CD4-positive, alpha-beta T cell (primary cell): Measurements from ENCODE around the gene EXOC1L. TPM values are rescaled to one million over a fixed set of nuclear protein-coding genes. Genes with fewer than 3 reads are reported as not detected.

Source experiments
- ATAC-seq: fragments of 200-7000 bp; cut with Tn5 transposase; one replicate; pipeline ENCODE4 v1.10.0; 2022; ENCODE audit warnings: mild to moderate bottlenecking; ENCODE audit not compliant: poor library complexity
- CTCF ChIA-PET: fragments of 350-600 bp; sonication (Branson Sonifier 250); formaldehyde crosslinking; loops from one replicate; lab custom pipeline; 2021; ENCODE audit warnings: antibody characterized with exemption, inconsistent platforms; lab: Charles Lee
- POLR2A ChIA-PET: fragments of 350-600 bp; sonication (Branson Sonifier 250); formaldehyde crosslinking; loops from one replicate; lab custom pipeline; 2021; ENCODE audit warnings: antibody characterized with exemption, inconsistent platforms; lab: Charles Lee
- DNase-seq, 14 experiments: peaks; one replicate each; pipeline ENCODE4 v3.0.0-alpha.2; 2013 to 2020; ENCODE audit warnings: mixed read lengths in 2 of 14
- H3K27ac ChIP-seq, 2 donors: one replicate each; pipeline versions ENCODE4 v1.5.1 to v1.7.0; 2013; ENCODE audit warnings: low read length in 2 of 2, low read depth in 1 of 2, mild to moderate bottlenecking in 1 of 2
- H3K27me3 ChIP-seq, 2 experiments: 1 replicate in 1 of 2; 2 replicates in 1 of 2; pipeline versions ENCODE4 v1.6.1 to v1.7.0; 2013; ENCODE audit warnings: low read length in 2 of 2, control low read depth in 1 of 2, mild to moderate bottlenecking in 1 of 2, moderate library complexity in 1 of 2; ENCODE audit not compliant: insufficient read depth in 2 of 2, control insufficient read depth in 1 of 2
- H3K36me3 ChIP-seq: one replicate; pipeline ENCODE4 v1.6.1; 2013; ENCODE audit warnings: low read length, control low read depth; ENCODE audit not compliant: insufficient read depth
- H3K4me1 ChIP-seq: one replicate; pipeline ENCODE4 v1.6.1; 2013; ENCODE audit warnings: low read length, control low read depth; ENCODE audit not compliant: insufficient read depth
- H3K4me3 ChIP-seq: one replicate; pipeline ENCODE4 v1.5.1; 2013; ENCODE audit warnings: mild to moderate bottlenecking, low read length, moderate library complexity
- H3K9me3 ChIP-seq, 2 experiments: 1 replicate in 1 of 2; 2 replicates in 1 of 2; pipeline versions ENCODE4 v1.6.1 to v1.7.0; 2013; ENCODE audit warnings: low read length in 2 of 2, mild to moderate bottlenecking in 2 of 2, control low read depth in 1 of 2, moderate library complexity in 1 of 2; ENCODE audit not compliant: control insufficient read depth in 1 of 2, insufficient read depth in 1 of 2
- H3K27ac Mint-ChIP-seq: one replicate; pipeline ENCODE4 v1.8.0; 2020; ENCODE audit warnings: mixed read lengths
- H3K27me3 Mint-ChIP-seq: one replicate; pipeline ENCODE4 v1.8.0; 2021; ENCODE audit warnings: mixed read lengths
- H3K36me3 Mint-ChIP-seq: one replicate; pipeline ENCODE4 v1.8.0; 2021; ENCODE audit warnings: low read depth, mixed read lengths
- H3K4me1 Mint-ChIP-seq: one replicate; pipeline ENCODE4 v1.8.0; 2021; ENCODE audit warnings: low read depth, mixed read lengths
- H3K4me3 Mint-ChIP-seq: one replicate; pipeline ENCODE4 v1.8.0; 2020; ENCODE audit warnings: mild to moderate bottlenecking, mixed read lengths
- H3K9me3 Mint-ChIP-seq: one replicate; pipeline ENCODE4 v1.8.0; 2020; ENCODE audit warnings: mixed read lengths
- intact Hi-C, 2 experiments: fragments of 100-400 bp; cut with DNase I in 1 of 2; cut with micrococcal nuclease in 1 of 2; formaldehyde crosslinking; loops; one replicate each; pipeline versions ENCODE4 v1.15.1 to v1.9.0; 2023 to 2025; cut with DNase I, micrococcal nuclease
- total RNA-seq, 174 experiments: library from RNA in 2 of 174; stranded (reverse) in 2 of 174; gene quantifications; one replicate each; pipeline ENCODE4 v1.2.3 and lab custom pipeline; 2021 to 2026
- TF ChIP-seq, protein P1 (sequence below): fragments of 200-600 bp; IDR thresholded peaks from one replicate; pipeline ENCODE4 v1.8.0; 2022; ENCODE audit warnings: antibody characterized with exemption, mild to moderate bottlenecking

EXOC1L gene
- total RNA-seq, 2 experiments from 2014 or later = not detected

DNA sequence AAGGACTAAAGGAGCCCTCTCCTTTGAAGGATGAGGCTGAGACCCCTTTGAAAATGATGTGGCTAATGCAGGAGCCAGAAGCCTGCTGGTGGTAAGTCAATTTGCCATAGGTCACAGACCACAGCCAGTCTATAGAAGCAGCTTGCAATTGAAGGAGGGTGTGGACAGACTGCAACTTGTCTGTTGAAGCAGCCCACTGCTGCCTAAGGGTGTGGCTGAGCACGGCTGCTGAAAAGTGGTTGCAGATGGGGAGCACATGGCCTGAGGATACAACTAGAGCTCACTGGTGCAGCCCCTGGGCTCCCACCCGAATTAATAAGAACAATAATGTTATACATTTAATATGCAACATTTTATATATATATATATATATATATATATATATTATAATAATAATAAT, 11.4 kb upstream of the EXOC1L start:
- intact Hi-C loops = no loop called here
- CTCF ChIA-PET = no interaction called here
- no peak overlapping the region for H3K27ac Mint-ChIP-seq

GRCh38 chr4:55808632-55809031, 11.0 kb upstream of the EXOC1L start:
- ChIA-PET POLR2A (interaction anchor here (0.7 kb wide), 1 partner anchor 417 kb away, joined by 3 read pairs; no protein-coding TSS in a partner anchor), CTCF (no interaction called here)
- H3K9me3 ChIP-seq = no peaks in the 10 kb centered on the region
- no peak for ATAC-seq
- TF ChIP-seq, protein P1, sequence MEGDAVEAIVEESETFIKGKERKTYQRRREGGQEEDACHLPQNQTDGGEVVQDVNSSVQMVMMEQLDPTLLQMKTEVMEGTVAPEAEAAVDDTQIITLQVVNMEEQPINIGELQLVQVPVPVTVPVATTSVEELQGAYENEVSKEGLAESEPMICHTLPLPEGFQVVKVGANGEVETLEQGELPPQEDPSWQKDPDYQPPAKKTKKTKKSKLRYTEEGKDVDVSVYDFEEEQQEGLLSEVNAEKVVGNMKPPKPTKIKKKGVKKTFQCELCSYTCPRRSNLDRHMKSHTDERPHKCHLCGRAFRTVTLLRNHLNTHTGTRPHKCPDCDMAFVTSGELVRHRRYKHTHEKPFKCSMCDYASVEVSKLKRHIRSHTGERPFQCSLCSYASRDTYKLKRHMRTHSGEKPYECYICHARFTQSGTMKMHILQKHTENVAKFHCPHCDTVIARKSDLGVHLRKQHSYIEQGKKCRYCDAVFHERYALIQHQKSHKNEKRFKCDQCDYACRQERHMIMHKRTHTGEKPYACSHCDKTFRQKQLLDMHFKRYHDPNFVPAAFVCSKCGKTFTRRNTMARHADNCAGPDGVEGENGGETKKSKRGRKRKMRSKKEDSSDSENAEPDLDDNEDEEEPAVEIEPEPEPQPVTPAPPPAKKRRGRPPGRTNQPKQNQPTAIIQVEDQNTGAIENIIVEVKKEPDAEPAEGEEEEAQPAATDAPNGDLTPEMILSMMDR = no peak
- H3K27ac ChIP-seq = no peak overlapping the region
- DNase-seq = no peak
- H3K4me3 Mint-ChIP-seq = no peak overlapping the region
- no peaks in the 10 kb centered on the region for H3K4me1 ChIP-seq
- no peak overlapping the region for H3K4me3 ChIP-seq
- H3K27ac Mint-ChIP-seq = no peak overlapping the region
- peaks cover 26% of the 10 kb centered on the region for H3K27me3 Mint-ChIP-seq
- H3K9me3 Mint-ChIP-seq = no peaks in the 10 kb centered on the region
- no peaks in the 10 kb centered on the region for H3K27me3 ChIP-seq
- no peaks in the 10 kb centered on the region for H3K4me1 Mint-ChIP-seq
- intact Hi-C loops = no loop called here
- H3K36me3 Mint-ChIP-seq = no peaks in the 10 kb centered on the region
- no peaks in the 10 kb centered on the region for H3K36me3 ChIP-seq

More for the DNA sequence above, 11.4 kb upstream of the EXOC1L start:
- no peaks in the 10 kb centered on the region for H3K36me3 Mint-ChIP-seq
- no peak overlapping the region for H3K4me3 ChIP-seq
- no peaks in the 10 kb centered on the region for H3K9me3 Mint-ChIP-seq
- H3K36me3 ChIP-seq = no peaks in the 10 kb centered on the region
- no peaks in the 10 kb centered on the region for H3K4me1 ChIP-seq
- ATAC-seq (no peak), DNase-seq (no peak)
- H3K27me3 Mint-ChIP-seq = peaks cover 26% of the 10 kb centered on the region
- H3K27me3 ChIP-seq = no peaks in the 10 kb centered on the region
- POLR2A ChIA-PET = interaction anchor here (0.7 kb wide), 1 partner anchor 416 kb away, joined by 3 read pairs; no protein-coding TSS in a partner anchor
- no peak overlapping the region for H3K27ac ChIP-seq
- H3K4me1 Mint-ChIP-seq = no peaks in the 10 kb centered on the region
- no peak overlapping the region for H3K4me3 Mint-ChIP-seq
- TF ChIP-seq, protein P1 = no peak
- H3K9me3 ChIP-seq = no peaks in the 10 kb centered on the region

GRCh38 chr4:55817691-55818090, 1.9 kb upstream of the EXOC1L start:
- ChIA-PET CTCF (no interaction called here), POLR2A (no interaction called here)
- intact Hi-C loops = no loop called here
- TF ChIP-seq, protein P1 = no peak
- Histone ChIP-seq H3K4me3 (no peak overlapping the region), H3K36me3 (no peaks in the 10 kb centered on the region), H3K9me3 (no peaks in the 10 kb centered on the region), H3K4me1 (peaks cover 3% of the 10 kb centered on the region), H3K27me3 (peaks cover 0 to 21% of the 10 kb centered on the region in 2 experiments), H3K27ac (no peak overlapping the region)
- Mint-ChIP-seq H3K36me3 (no peaks in the 10 kb centered on the region), H3K9me3 (no peaks in the 10 kb centered on the region), H3K27me3 (peaks cover 24% of the 10 kb centered on the region), H3K4me3 (no peak overlapping the region), H3K4me1 (peaks cover 6% of the 10 kb centered on the region), H3K27ac (no peak overlapping the region)
- ATAC-seq (no peak), DNase-seq (no peak)
